ENCODE data around the gene OXCT2. TPM values are rescaled to one million over a fixed set of nuclear protein-coding genes. Genes with fewer than 3 reads are reported as not detected.

The OXCT2 gene
- total and polyA plus RNA-seq, 9 of the 15 experiments (the other 6 are each of a cell fraction or from before 2014, with no cell fraction given), result 0.08 to 0.64 (median 0.22) TPM; not detected in 2

DNA sequence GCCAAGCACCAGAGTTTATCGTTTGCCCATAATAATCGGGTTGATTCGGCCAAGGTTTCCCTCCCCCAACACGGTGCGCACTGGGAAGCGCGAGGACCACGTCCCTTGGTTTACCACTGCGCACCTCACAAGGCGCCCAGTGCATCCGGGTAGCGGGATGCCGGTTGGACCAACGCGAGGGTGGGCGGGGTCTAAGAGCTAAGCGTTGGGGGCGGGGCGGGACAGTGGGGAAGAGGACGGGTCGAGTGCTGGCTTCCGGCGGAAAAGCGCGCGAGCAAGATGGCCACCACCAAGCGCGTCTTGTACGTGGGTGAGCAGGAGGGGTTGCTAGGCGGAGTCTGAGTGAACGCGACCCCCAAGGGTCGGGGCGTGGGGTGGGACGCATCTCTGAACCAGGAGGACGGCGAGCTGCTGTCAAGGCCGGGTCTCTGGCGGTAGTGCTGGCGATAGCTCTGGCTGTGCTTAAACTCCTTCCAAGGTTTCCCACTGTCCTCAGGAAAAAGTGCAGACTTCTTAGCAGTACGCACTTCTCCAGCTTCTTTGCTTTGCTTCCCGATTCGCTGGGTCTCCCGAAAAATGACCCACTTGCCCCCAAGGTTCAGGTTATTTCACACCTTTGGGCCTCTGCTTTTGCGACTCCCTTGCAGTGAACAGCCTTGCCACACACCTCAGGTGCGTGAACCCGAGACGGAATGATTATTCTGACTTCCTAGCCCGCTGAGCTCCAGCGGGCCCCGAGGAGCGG, 32.4 kb downstream of the OXCT2 start, which contains the start of gene PPIE (continued):
- TF ChIP-seq ETV5 (CRISPR knock-in tag; IDR thresholded peaks at IDR 0.05; ENCODE audit: low read depth), result peak; percentile 60; the same call in 1 of the 2 replicates
- TF ChIP-seq ERF (CRISPR knock-in tag; IDR thresholded peaks at IDR 0.05), result no peak; the same call in 1 of the 2 replicates
- peak; percentile 59 for TF ChIP-seq RFX1 (IDR thresholded peaks at IDR 0.05)
- no peak for TF ChIP-seq NFXL1 (CRISPR knock-in tag; IDR thresholded peaks at IDR 0.05)
- peak; percentile 58; the same call in 1 of the 2 replicates for TF ChIP-seq RB1 (IDR thresholded peaks at IDR 0.05; ENCODE audit: low read depth)
- no peak for TF ChIP-seq FUS (optimal IDR thresholded peaks at IDR 0.05; ENCODE audit: low read depth, low read length)
- TF ChIP-seq CBX1 (IDR thresholded peaks at IDR 0.05; ENCODE audit: low read depth), result peak; percentile 87
- TF ChIP-seq RCOR1 (IDR thresholded peaks at IDR 0.05; ENCODE audit: borderline replicate concordance in 1 of 2, low read depth in 2 of 2, low read length in 2 of 2), result peak in 1 of 2 experiments; percentile 54; a peak in 2 of 4 replicates
- TF ChIP-seq, protein P1, sequence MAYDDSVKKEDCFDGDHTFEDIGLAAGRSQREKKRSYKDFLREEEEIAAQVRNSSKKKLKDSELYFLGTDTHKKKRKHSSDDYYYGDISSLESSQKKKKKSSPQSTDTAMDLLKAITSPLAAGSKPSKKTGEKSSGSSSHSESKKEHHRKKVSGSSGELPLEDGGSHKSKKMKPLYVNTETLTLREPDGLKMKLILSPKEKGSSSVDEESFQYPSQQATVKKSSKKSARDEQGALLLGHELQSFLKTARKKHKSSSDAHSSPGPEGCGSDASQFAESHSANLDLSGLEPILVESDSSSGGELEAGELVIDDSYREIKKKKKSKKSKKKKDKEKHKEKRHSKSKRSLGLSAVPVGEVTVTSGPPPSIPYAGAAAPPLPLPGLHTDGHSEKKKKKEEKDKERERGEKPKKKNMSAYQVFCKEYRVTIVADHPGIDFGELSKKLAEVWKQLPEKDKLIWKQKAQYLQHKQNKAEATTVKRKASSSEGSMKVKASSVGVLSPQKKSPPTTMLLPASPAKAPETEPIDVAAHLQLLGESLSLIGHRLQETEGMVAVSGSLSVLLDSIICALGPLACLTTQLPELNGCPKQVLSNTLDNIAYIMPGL (CRISPR knock-in tag; IDR thresholded peaks at IDR 0.05), result peak; percentile 71
- no peak for TF ChIP-seq DDX20 (tag; IDR thresholded peaks at IDR 0.05; ENCODE audit: low read depth)
- TF ChIP-seq HMGN3 (IDR thresholded peaks at IDR 0.05; ENCODE audit: borderline replicate concordance, extremely low read depth, insufficient read length, low read depth, low read length), result no peak
- TF ChIP-seq GABPB2 (CRISPR knock-in tag; conservative IDR thresholded peaks at IDR 0.05), result no peak
- no peak; the same call in 1 of the 2 replicates for TF ChIP-seq CHD2 (IDR thresholded peaks at IDR 0.05; ENCODE audit: low read depth, low read length)
- no peak for TF ChIP-seq ZNF121 (CRISPR knock-in tag; conservative IDR thresholded peaks at IDR 0.05)
- peak; percentile 94 for TF ChIP-seq POLR2G (IDR thresholded peaks at IDR 0.05; ENCODE audit: low read depth, low read length)
- TF ChIP-seq, protein P2, sequence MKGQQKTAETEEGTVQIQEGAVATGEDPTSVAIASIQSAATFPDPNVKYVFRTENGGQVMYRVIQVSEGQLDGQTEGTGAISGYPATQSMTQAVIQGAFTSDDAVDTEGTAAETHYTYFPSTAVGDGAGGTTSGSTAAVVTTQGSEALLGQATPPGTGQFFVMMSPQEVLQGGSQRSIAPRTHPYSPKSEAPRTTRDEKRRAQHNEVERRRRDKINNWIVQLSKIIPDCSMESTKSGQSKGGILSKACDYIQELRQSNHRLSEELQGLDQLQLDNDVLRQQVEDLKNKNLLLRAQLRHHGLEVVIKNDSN (CRISPR knock-in tag; IDR thresholded peaks at IDR 0.05), result no peak
- TF ChIP-seq JUN (IDR thresholded peaks at IDR 0.05; ENCODE audit: borderline replicate concordance, low read depth, low read length), result no peak
- TF ChIP-seq JUN (CRISPR knock-in tag; IDR thresholded peaks at IDR 0.05; ENCODE audit: borderline replicate concordance), result no peak
- no peak for TF ChIP-seq STAT5A (IDR thresholded peaks at IDR 0.05; ENCODE audit: borderline replicate concordance, low read length)
- 0 out of 2 replicates have a peak, but pooled peaks have one; percentile 13 for TF ChIP-seq SMARCE1 (IDR thresholded peaks at IDR 0.05)
- TF ChIP-seq SAP30 (IDR thresholded peaks at IDR 0.05; ENCODE audit: borderline replicate concordance, insufficient read depth, low read depth, low read length, poor library complexity, severe bottlenecking), result peak; percentile 84
- TF ChIP-seq, protein P3, sequence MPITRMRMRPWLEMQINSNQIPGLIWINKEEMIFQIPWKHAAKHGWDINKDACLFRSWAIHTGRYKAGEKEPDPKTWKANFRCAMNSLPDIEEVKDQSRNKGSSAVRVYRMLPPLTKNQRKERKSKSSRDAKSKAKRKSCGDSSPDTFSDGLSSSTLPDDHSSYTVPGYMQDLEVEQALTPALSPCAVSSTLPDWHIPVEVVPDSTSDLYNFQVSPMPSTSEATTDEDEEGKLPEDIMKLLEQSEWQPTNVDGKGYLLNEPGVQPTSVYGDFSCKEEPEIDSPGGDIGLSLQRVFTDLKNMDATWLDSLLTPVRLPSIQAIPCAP (CRISPR knock-in tag; IDR thresholded peaks at IDR 0.05; ENCODE audit: borderline replicate concordance), result no peak
- TF ChIP-seq YY1 (IDR thresholded peaks at IDR 0.05; ENCODE audit: borderline replicate concordance in 1 of 3, control insufficient read depth in 1 of 3, extremely low read depth in 1 of 3, insufficient read depth in 3 of 3, insufficient read length in 1 of 3, insufficient replicate concordance in 2 of 3, low read depth in 1 of 3, low read length in 2 of 3), result peak; percentile 87 to 98 (median 96)

All from K562 (cell line).